ENCODE results near the gene NHLRC1.

The NHLRC1 gene

GRCh38 chr6:18139935-18140621 lies 17.6 kb upstream of the NHLRC1 start:
- DNase-seq (ENCODE audit: low read depth, low spot score): no peak

- DNase-seq (ENCODE audit: low read depth, low spot score): no peak
These were observed 16.4 kb upstream of the NHLRC1 start for GRCh38 chr6:18138906-18139305.

- DNase-seq (ENCODE audit: low read depth, low spot score): no peak
These were observed 13.8 kb upstream of the NHLRC1 start for GRCh38 chr6:18136260-18136659.

DNA sequence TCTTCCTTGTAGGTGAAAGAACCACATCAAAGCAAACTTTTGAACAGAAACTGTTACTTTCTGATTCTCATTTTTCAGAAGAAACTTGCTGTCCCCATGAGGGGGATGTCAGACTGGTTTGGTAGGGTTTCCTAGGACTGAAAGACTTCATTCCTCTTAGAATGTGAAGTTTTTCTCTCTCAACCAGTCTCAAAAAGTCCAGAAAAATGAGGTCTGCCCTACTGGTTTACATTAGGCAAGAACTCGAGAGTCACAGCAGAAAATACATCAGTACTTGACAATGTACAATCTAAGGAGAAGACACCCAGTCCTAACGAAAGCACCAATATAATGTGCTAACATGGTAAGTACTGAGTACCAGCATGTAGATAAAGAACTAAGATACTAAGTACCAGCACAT lies 12.7 kb upstream of the NHLRC1 start:
- no peak for DNase-seq (ENCODE audit: low read depth, low spot score)

GRCh38 chr6:18132346-18132745 lies 9.9 kb upstream of the NHLRC1 start:
- DNase-seq (ENCODE audit: low read depth, low spot score): no peak

DNA sequence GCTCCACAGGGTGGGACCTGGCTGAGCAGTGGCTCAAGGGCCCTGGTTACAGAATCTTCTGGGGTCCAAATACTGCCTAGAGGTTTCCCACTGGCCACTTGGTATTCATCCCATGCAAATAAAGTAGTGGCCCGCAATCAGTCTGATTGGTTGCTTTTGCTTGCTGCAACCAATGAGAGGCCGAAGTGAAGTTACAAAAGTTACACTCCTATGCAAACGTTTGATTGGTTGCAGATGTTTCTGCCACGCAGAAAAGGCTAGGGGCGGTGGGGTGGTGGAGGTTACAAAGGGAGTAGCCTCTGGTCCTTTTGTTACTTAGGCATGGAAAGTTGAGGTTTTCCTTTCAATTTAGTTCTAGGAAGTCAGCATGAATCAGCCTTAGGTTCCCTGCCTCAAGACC lies 3.6 kb upstream of the NHLRC1 start:
- DNase-seq (ENCODE audit: low read depth, low spot score): no peak

GRCh38 chr6:18121580-18122127 lies 823 bp downstream of the NHLRC1 start:
- DNase-seq (ENCODE audit: low read depth, low spot score): no peak

- no peak for DNase-seq (ENCODE audit: low read depth, low spot score)
These were observed 3.2 kb downstream of the NHLRC1 start for GRCh38 chr6:18119236-18119635.

DNA sequence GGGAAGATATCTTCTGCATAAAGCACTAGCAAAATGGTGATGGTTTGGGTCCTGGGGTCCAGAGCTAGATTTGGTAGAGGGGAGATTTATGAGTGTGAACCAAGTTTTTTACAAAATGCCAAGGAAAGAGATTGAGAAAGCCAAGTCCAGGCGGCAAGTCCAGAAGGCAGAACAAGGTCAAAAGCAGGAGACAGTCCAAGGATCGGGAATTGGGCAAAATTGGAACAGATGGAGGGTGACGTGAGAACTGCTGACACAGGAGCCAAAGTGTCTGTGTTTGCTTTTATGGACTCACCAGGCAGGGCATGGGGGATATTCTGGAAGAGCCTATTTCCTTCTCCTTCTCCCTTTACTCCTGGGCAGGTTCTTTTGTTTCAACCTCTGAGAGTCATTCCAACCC lies 4.1 kb downstream of the NHLRC1 start:
- DNase-seq (ENCODE audit: low read depth, low spot score): no peak

DNA sequence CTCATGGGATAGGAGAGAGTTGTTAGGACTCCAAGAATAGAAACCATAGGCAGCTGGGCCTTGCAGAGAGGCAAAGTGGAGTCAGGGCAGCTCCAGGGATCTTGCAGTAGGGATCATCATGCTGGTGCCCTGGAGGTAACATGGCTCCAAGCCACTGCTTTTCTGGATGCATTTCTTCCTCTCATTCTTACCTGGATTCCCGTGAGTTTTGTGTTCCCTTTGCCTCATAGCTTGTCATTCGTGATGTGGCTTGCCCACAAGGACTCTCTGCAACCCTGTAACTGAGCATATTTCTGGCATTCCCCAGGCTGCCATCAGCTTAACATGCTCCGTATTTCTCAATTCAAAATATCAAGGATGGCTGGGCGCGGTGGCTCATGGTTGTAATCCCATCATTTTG lies 5.3 kb downstream of the NHLRC1 start:
- no peak for DNase-seq (ENCODE audit: low read depth, low spot score)

DNA sequence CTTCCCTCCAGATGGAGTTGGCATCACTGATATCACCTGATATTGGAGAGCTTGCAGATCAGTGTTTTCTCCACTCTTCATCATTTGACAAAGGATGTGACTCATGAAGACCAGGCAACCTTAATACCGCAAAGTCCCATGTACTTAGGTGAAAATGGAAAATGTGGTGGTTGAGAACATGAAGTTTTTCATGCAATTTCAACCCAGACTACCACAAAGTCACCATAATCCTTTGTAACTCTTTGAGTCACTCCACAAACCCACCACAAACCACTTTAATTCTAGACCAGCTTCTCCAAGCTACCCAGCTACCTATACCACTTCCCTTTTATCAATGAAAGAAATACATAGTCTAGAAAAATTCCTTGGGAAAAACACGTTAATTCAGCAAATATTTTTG lies 7.1 kb downstream of the NHLRC1 start:
- no peak for DNase-seq (ENCODE audit: low read depth, low spot score)

GRCh38 chr6:18110162-18110561 lies 12.3 kb downstream of the NHLRC1 start:
- no peak for DNase-seq (ENCODE audit: low read depth, low spot score)

DNA sequence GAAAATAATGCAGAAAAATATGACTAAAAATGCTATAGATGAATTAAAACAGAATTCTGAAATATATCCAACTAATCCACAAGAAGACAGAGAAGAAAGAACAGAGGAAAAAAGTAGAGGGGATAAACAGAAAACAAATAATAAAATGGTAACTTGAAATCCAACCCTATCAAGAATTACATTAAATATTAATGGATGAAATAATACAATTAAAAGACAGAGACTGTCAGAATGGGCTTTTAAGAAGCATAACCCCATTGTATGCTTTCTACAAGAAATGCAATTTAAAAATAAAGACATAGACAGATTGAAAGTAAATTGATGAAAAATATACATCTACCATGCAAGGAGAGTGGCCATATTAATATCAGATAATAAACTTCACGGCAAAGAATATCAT lies 15.4 kb downstream of the NHLRC1 start:
- no peak for DNase-seq (ENCODE audit: low read depth, low spot score)

GRCh38 chr6:18102783-18103509 lies 19.5 kb downstream of the NHLRC1 start:
- DNase-seq (ENCODE audit: low read depth, low spot score): no peak

DNA sequence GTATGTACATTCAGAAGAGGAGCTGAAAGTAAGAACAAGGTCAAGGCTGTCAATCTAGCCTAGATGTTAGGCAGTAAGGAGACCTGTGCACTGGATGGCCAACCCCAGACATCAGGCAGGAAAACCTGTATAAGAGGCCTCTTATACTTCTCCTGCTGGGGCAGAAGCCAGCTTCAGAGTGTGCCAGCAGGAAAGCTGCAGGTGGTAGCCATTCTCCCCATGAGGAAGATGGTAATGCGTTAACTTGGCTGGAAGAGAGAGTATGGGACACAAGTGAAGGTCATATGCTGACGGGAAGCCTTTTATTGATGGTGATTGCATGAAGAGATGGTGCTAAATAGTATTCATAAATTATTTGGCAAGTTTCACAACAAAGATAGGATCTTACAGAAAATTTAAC lies 20.6 kb downstream of the NHLRC1 start:
- no peak for DNase-seq (ENCODE audit: low read depth, low spot score)

DNA sequence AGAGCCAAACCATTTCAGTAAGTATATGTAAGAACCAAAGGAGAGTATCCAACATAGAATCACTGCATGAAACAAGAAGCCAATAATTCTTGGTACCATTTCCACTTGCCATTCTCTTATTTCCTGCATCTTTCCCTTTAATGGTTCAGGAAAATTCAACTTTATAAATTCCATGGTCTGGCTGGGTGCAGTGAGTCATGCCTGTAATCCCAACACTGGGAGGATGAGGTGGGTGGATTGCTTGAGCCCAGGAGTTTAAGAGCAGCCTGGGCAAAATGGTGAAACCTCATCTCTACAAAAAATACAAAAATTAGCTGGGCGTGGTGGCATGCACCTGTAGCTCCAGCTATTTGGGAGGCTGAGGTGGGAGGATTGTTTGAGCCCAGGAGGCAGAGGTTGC lies 21.2 kb downstream of the NHLRC1 start:
- DNase-seq (ENCODE audit: low read depth, low spot score): no peak

- no peak for DNase-seq (ENCODE audit: low read depth, low spot score)
These were observed 22.2 kb downstream of the NHLRC1 start for GRCh38 chr6:18100296-18100695.

DNA sequence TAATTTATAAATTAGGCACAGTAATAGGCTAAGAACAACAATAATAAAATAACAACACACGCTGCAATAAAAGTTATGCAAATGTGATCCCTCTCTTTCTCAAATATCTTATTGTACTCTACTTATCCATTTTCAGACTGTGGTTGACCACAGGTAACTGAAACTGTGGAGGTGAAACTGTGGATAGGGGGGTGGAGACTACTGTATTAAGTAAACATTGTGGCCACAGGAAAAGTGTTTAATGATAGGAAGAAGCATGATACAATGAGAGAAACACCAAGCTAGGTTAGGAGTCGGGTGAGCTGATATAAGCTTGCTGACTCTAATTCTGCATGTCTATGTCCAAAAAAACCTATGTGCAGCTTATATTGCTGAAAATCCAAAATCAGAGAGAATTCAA lies 23.0 kb downstream of the NHLRC1 start:
- no peak for DNase-seq (ENCODE audit: low read depth, low spot score)

GRCh38 chr6:18096423-18096822 lies 26.1 kb downstream of the NHLRC1 start:
- DNase-seq (ENCODE audit: low read depth, low spot score): no peak

GRCh38 chr6:18091382-18091781 lies 31.1 kb downstream of the NHLRC1 start:
- no peak for DNase-seq (ENCODE audit: low read depth, low spot score)

DNA sequence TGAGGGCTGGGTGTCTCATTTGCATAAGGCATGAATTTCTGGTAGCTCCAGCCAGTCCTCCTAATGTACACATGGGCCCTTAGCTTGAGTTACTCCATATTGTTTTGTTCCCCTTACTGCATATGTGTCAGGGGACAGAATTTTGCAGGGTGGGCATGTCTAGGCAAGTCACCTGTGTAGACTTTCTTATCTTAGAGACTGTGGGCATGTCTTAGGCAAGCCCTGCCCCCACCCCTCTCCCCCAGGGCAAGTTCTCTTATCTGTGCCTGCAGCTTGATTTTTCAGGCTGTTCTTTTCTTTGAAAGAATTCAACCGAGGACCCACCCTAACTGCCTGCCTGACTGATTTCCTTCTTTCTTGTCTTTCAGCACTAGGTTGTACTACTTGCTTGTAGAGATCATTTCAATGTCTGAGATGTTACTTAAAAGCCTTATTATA lies 32.1 kb downstream of the NHLRC1 start:
- no peak for DNase-seq (ENCODE audit: low read depth, low spot score)

DNA sequence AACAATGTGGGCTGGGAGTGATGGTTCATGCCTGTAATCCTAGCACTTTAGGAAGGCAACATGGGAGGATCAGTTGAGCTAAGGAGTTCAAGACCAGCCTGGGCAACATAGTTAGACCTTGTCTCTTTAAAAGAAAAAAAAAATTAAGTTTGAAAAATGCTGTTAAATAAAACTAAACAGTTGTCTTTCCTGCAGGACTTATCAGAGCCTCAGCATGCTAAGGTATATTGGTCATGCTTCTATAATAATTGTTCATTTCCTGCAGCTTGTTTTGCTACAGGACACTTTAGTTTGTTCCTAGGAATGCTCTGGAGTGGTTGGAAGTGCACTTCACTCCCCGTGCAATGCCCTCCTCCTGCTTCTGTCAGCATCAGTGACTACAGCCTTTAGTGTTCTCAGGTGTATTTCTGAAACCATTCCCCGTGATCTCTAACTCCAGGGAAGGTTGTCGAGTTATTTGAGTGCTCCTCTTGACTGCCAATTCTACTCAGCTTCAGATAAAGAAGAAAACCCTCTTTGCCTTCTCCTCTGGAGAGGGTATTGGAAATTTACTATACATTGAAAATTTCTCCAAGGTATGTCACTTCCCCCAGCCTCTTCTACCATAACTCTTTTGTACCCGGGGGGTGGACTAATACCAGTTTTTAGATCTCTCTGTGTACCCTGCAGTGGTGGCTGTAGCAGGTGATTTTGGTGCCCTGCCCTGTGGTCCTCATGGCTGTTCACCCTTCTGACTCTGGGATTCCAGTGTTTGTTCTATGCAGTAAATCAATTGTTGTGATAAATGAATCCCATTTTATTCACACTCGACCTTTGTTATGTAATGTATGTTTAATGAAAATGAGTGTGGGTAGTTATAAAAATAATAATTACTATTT lies 33.8 kb downstream of the NHLRC1 start:
- DNase-seq (ENCODE audit: low read depth, low spot score): no peak
